DOHH2 (cell line): ENCODE results near the gene CASZ1.

Experiments
- CTCF ChIP-seq: fragments of 200-600 bp; sonication (generic); IDR thresholded peaks from one replicate; pipeline ENCODE4 v1.5.1; 2014; ENCODE audit warnings: antibody characterized with exemption, mild to moderate bottlenecking, low read depth, low read length; ENCODE audit not compliant: poor library complexity, severe bottlenecking
- EZH2phosphoT487 ChIP-seq: fragments of 200-600 bp; sonication (generic); IDR thresholded peaks from 2 replicates; pipeline ENCODE4 v1.6.1; 2017; ENCODE audit warnings: borderline replicate concordance, mild to moderate bottlenecking, antibody characterized with exemption, low read length, moderate library complexity, mixed read lengths

- TF ChIP-seq CTCF (no peak), EZH2phosphoT487 (no peak)
Measured at GRCh38 chr1:10723317-10723716, 73.1 kb downstream of the CASZ1 start.
